ENCODE measurements around the gene HMCES.

DNA sequence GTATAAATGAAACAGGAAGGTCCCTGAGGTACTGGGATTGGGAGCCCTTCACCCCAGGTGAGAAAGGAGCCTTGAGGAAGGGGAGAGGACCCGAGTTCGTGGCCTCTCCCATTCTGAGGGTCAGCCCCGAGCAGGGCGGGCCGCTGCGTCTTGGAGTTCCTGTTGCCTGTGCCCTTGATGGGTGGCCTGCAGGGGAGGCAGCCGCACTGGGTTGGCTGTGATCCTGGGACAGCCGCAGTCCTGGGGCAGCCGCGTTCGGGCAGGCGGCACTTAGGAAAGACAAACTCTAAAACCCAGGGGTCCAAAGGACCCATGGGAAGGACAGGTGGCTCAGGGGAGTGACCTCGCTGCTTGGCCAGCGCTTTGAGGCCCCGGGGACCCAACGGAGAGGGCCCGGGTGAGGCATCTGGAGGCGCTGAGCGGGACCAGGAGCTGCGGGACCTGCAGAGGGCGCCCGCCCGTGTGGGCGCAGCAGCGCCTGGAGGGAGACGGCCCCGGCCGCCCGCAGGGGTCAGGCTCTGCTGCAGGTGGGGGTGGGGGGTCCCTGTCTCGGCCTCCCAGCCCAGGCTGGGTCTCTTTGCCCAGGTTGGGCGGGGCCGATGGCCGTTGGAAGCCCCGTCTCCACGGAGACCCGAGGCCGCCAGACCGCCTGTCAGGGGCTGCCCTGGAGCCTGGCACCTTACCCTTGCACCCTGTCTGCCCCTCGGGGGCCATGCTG lies 65.1 kb downstream of the HMCES start:
- TF ChIP-seq POLR2AphosphoS5 (IDR thresholded peaks at IDR 0.05), result no peak
- TF ChIP-seq, protein P1, sequence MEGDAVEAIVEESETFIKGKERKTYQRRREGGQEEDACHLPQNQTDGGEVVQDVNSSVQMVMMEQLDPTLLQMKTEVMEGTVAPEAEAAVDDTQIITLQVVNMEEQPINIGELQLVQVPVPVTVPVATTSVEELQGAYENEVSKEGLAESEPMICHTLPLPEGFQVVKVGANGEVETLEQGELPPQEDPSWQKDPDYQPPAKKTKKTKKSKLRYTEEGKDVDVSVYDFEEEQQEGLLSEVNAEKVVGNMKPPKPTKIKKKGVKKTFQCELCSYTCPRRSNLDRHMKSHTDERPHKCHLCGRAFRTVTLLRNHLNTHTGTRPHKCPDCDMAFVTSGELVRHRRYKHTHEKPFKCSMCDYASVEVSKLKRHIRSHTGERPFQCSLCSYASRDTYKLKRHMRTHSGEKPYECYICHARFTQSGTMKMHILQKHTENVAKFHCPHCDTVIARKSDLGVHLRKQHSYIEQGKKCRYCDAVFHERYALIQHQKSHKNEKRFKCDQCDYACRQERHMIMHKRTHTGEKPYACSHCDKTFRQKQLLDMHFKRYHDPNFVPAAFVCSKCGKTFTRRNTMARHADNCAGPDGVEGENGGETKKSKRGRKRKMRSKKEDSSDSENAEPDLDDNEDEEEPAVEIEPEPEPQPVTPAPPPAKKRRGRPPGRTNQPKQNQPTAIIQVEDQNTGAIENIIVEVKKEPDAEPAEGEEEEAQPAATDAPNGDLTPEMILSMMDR (IDR thresholded peaks at IDR 0.05), result peak in 2 of 3 experiments; percentile 35 to 58
- TF ChIP-seq POLR2A (IDR thresholded peaks at IDR 0.05; ENCODE audit: low read depth), result no peak
